ENCODE measurements around the gene SLC1A2. TPM values are rescaled to one million over a fixed set of nuclear protein-coding genes. Genes with fewer than 3 reads are reported as not detected.
A peak's percentile ranks its signal among the peaks of the same experiment; 100 is the strongest.

Gene SLC1A2
- total and polyA plus RNA-seq, 4 donors = 0.35 to 17.0 (median 1.1) TPM

DNA sequence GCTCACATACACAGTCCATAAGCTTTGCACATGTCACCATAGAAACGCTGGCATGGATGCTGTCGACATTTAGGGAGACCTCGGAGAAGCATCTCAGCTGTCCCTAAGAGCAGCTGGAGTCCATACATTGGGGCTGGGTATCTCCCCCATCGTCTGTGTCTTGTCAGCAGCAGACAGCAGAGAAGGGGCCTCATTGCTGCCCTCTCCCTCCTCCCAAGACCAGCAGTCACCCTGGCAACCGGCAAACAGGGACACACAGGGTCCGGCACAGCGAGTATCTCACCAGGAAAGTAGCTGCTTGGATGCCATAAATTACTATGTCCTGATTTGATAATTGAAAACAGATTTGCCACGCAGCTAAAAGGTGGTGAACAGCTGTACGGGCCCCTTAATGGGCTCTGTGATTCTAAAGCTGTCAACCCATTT lies 196.0 kb downstream of the SLC1A2 start:
- Histone ChIP-seq H3K9ac (ENCODE audit: insufficient read depth in 1 of 2, low read length in 2 of 2) (peak overlapping the region in 1 of 2 donors; percentile 50), H3K27ac (ENCODE audit: low read depth in 1 of 2, low read length in 1 of 2) (no peak overlapping the region), H3K36me3 (ENCODE audit: control insufficient read depth in 4 of 4, insufficient read depth in 4 of 4, low read length in 4 of 4) (peaks cover 4 to 24% (median 9%) of the 10 kb centered on the region in 4 donors), H3K4me1 (ENCODE audit: control insufficient read depth in 5 of 5, insufficient read depth in 5 of 5, low read length in 5 of 5) (peaks cover 0 to 22% (median 3%) of the 10 kb centered on the region in 5 donors), H3K4me3 (no peak overlapping the region), H3K9me3 (ENCODE audit: control insufficient read depth in 4 of 4, insufficient read depth in 3 of 4, low read length in 3 of 4) (no peaks in the 10 kb centered on the region), H3K27me3 (ENCODE audit: control insufficient read depth in 3 of 3, insufficient read depth in 3 of 3, low read length in 2 of 3) (no peaks in the 10 kb centered on the region)
- no peak for TF ChIP-seq CTCF (IDR thresholded peaks at IDR 0.05; ENCODE audit: control extremely low read depth, extremely low read depth)
- 69 to 75% methylated on average over 9 of the region's 9 CpGs for WGBS, 2 donors
- DNase-seq = peak; percentile 98 to 99 (median 99)
- ATAC-seq (ENCODE audit: insufficient read depth, low FRiP score) = no peak

- no peaks in the 10 kb centered on the region for H3K27me3 ChIP-seq (ENCODE audit: control insufficient read depth in 3 of 3, insufficient read depth in 3 of 3, low read length in 2 of 3)
- H3K4me3 ChIP-seq = no peak overlapping the region
- no peak overlapping the region for H3K9ac ChIP-seq (ENCODE audit: insufficient read depth in 1 of 2, low read length in 2 of 2)
- no peak for TF ChIP-seq CTCF (IDR thresholded peaks at IDR 0.05; ENCODE audit: control extremely low read depth, extremely low read depth)
- DNase-seq (peak in 1 of 3 donors; percentile 21), ATAC-seq (ENCODE audit: insufficient read depth, low FRiP score) (no peak)
- peaks cover 12 to 23% (median 13%) of the 10 kb centered on the region in 4 donors for H3K36me3 ChIP-seq (ENCODE audit: control insufficient read depth in 4 of 4, insufficient read depth in 4 of 4, low read length in 4 of 4)
- peaks cover 0 to 11% (median 5%) of the 10 kb centered on the region in 5 donors for H3K4me1 ChIP-seq (ENCODE audit: control insufficient read depth in 5 of 5, insufficient read depth in 5 of 5, low read length in 5 of 5)
- 97 to 100% methylated on average over 1 of the region's 1 CpG for WGBS, 2 donors
- H3K27ac ChIP-seq (ENCODE audit: low read depth in 1 of 2, low read length in 1 of 2) = no peak overlapping the region
- no peaks in the 10 kb centered on the region for H3K9me3 ChIP-seq (ENCODE audit: control insufficient read depth in 4 of 4, insufficient read depth in 3 of 4, low read length in 3 of 4)
Observed at GRCh38 chr11:35218956-35219355, 200.4 kb downstream of the SLC1A2 start.

GRCh38 chr11:35216962-35217678 lies 202.2 kb downstream of the SLC1A2 start:
- Histone ChIP-seq H3K4me3 (no peak overlapping the region), H3K27me3 (ENCODE audit: control insufficient read depth in 3 of 3, insufficient read depth in 3 of 3, low read length in 2 of 3) (no peaks in the 10 kb centered on the region), H3K4me1 (ENCODE audit: control insufficient read depth in 5 of 5, insufficient read depth in 5 of 5, low read length in 5 of 5) (peaks cover 0 to 8% (median 0%) of the 10 kb centered on the region in 5 donors), H3K27ac (ENCODE audit: low read depth in 1 of 2, low read length in 1 of 2) (no peak overlapping the region), H3K9ac (ENCODE audit: insufficient read depth in 1 of 2, low read length in 2 of 2) (no peak overlapping the region), H3K9me3 (ENCODE audit: control insufficient read depth in 4 of 4, insufficient read depth in 3 of 4, low read length in 3 of 4) (no peaks in the 10 kb centered on the region), H3K36me3 (ENCODE audit: control insufficient read depth in 4 of 4, insufficient read depth in 4 of 4, low read length in 4 of 4) (peaks cover 12 to 18% (median 12%) of the 10 kb centered on the region in 4 donors)
- ATAC-seq (ENCODE audit: insufficient read depth, low FRiP score) = no peak
- no peak for TF ChIP-seq CTCF (IDR thresholded peaks at IDR 0.05; ENCODE audit: control extremely low read depth, extremely low read depth)
- no peak for DNase-seq
- WGBS, 2 donors = 69 to 70% methylated on average over 3 of the region's 3 CpGs

Data from lung (tissue), 12 donors.